ENCODE results near the gene NF1. TPM values are rescaled to one million over a fixed set of nuclear protein-coding genes. Genes with fewer than 3 reads are reported as not detected.

NF1 gene
- total RNA-seq, 1 experiment from 2014 or later = 12.4 TPM

DNA sequence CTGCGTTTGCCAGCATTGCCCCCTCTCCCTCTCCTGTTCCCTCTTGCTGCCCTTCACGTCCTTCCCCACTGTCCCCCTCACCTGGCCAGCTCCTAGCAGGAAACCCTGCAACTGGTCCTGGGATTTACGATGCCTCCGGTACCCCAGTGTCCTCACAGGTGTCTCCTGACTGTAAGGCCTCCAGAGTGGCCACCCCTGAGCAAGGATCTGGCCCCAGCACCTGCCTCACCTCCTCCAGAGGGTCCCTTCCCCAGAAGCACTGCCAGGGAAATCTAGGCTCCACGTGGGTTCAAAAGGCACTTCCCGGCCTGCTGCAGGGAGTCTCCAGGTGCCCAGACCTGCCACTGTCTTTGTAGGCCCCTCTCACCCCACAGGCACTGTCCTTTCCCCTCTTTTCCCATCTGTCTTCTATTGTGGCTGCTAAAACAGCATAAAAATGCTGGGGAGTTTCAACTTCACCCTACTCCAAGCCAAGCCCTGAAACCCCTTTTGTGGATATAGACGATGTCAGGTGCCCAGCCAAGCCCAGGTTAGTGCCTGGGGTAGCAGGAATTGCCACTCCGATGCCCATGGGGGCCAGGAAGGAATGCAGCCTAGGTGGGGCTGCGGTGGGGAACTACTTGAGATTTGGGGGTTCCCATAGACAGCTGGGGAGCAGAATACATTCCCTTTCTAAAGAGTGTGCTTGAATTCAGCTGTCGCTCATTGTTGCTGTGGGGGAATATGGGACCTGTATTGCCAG is 322.4 kb downstream of the NF1 start:
- no peaks in the 10 kb centered on the region for H3K9me3 ChIP-seq
- no peak overlapping the region for H3K4me3 ChIP-seq
- no peaks in the 10 kb centered on the region for H3K27me3 ChIP-seq
- no peaks in the 10 kb centered on the region for H3K36me3 ChIP-seq
- no peak for DNase-seq

DNA sequence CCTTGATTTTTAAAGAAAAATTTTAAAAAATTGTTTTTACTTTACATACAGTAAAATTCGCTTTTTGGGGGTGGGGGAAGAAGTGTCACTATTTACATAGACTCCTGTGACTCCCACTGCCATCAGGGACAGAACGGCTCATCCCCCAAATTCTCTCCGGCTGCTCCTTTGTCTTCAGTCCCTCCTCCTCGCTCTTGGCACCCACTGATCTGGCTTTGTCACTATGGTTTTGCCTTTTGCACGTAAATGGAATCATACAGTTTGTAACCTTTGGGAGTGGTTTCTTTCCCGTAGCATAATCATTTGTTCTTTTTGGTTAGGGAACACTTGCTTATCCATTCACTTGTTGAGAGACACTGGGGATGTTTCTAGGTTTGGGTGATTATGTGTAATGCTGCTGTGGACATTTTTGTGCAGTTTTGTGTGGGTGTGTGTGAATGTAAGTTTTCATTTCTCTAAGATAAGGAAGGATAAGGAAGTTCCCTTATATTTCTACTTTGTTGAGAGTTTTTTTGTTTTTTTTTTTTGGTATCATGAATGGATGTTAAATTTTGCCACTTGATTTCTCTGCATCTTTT is 324.1 kb downstream of the NF1 start:
- no peaks in the 10 kb centered on the region for H3K9me3 ChIP-seq
- DNase-seq = no peak
- H3K27me3 ChIP-seq = no peaks in the 10 kb centered on the region
- no peak overlapping the region for H3K4me3 ChIP-seq
- no peaks in the 10 kb centered on the region for H3K36me3 ChIP-seq

DNA sequence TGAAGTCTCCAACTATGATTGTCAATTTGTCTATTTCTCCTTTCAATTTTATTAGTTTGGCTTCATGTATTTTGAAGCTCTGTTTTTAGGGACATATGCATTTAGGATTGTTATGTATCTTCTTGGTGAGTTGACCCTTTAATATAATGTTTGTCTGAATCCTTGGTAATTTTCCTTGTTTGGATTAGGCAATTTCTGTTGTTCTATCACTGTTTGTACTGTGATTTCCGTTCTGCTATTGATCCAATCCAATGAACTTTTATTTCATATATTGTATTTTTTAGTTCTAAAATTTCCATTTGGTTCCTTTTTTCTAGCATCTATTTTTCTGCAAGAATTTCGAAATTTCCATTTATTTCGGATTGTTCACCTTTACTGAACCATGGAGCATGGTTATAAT is 327.7 kb downstream of the NF1 start:
- no peaks in the 10 kb centered on the region for H3K27me3 ChIP-seq
- H3K4me3 ChIP-seq = no peak overlapping the region
- H3K36me3 ChIP-seq = no peaks in the 10 kb centered on the region
- no peaks in the 10 kb centered on the region for H3K9me3 ChIP-seq
- no peak for DNase-seq

DNA sequence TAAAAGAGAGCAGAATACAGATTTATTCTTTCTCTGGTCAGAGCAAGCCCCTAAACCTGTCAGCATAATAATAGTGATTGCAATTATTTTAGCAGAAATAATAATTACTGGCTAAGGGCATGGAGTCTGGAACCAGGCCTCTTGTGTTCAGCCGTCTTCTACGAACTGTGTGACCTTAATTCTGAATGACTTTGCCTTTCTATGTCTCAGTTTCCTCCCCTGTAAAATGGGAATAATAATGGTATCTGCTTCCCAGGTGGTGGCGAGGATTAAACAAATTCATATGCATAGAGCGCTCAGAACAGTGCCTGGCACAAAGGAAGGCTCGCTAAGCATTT is 330.1 kb downstream of the NF1 start:
- no peak for DNase-seq
- Histone ChIP-seq H3K4me3 (no peak overlapping the region), H3K9me3 (no peaks in the 10 kb centered on the region), H3K27me3 (no peaks in the 10 kb centered on the region), H3K36me3 (no peaks in the 10 kb centered on the region)

DNA sequence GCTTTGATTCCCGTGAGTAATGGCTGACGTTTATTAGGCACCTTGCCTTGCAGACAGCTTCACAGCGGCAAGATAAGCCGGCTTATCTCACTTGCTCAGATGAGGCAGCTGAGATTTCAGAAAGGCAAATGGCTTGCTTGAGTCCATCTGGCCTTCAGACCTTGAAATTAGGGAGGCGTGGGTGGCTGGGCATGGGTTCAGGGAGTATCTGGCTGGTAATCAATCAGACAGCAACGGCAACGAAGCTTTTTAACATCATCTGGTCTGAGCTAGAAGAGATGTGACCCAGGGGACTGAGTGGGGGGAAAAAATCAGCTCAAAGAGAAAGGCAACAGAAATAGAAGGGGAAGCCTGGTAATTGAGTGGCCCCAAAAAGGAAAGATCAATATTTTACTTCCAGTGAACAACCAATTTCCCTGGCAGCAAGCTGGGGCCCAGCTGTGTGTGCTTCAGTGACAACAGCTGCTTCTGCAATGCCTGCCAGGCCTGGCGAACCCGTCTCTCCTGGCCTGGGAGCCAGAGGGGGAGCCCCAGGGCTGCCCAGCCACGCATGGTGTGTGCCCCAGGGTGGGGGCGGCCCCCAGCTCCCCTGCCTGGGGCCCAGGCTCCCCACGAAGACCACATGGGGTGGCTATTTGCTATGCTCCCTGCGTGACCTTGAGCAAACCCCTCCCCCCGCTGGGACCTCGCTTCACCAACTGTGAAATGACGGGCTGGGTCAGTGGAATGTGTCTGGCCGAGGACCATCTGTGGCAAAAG is 330.7 kb downstream of the NF1 start:
- Histone ChIP-seq H3K36me3 (no peaks in the 10 kb centered on the region), H3K4me3 (no peak overlapping the region), H3K27me3 (no peaks in the 10 kb centered on the region), H3K9me3 (no peaks in the 10 kb centered on the region)
- no peak for DNase-seq

Other genes with a start within 250 kb of the NF1 start
- 18.7 and 38.6 TPM in 2 replicates for gene TEFM, start 188.7 kb upstream of the NF1 start, total RNA-seq (2014; rRNA removed; shearing (Covaris generic); ENCODE audit: low replicate concordance)
- gene ADAP2, start 173.0 kb upstream of the NF1 start, total RNA-seq (2014; rRNA removed; shearing (Covaris generic); ENCODE audit: low replicate concordance) = 1.4 TPM in 1 of 2 replicates, not detected in the other
- gene RNF135, start 123.9 kb upstream of the NF1 start, total RNA-seq (2014; rRNA removed; shearing (Covaris generic); ENCODE audit: low replicate concordance) = 16.4 and 20.2 TPM in 2 replicates
- not detected in 2 replicates for gene OMG, start 202.3 kb downstream of the NF1 start, total RNA-seq (2014; rRNA removed; shearing (Covaris generic); ENCODE audit: low replicate concordance)
- gene EVI2B, start 219.1 kb downstream of the NF1 start, total RNA-seq (2014; rRNA removed; shearing (Covaris generic); ENCODE audit: low replicate concordance) = not detected in 2 replicates
- gene EVI2A, start 226.6 kb downstream of the NF1 start, total RNA-seq (2014; rRNA removed; shearing (Covaris generic); ENCODE audit: low replicate concordance) = 0.39 and 0.66 TPM in 2 replicates

All from MG63 (cell line).